Measurements from ENCODE around the gene CX3CL1. TPM values are rescaled to one million over a fixed set of nuclear protein-coding genes. Genes with fewer than 3 reads are reported as not detected.

Gene CX3CL1
- total RNA-seq, 4 donors from 2014 or later = 8.7 to 18.4 (median 15.4) TPM

- WGBS, 2 donors = 81 to 82% methylated on average over 4 of the region's 4 CpGs
- no peak for DNase-seq (ENCODE audit: low spot score in 2 of 2)
- no peak for TF ChIP-seq POLR2A (IDR thresholded peaks at IDR 0.05)
- H3K9me3 ChIP-seq = no peaks in the 10 kb centered on the region
- no peak overlapping the region for H3K4me3 ChIP-seq
- H3K27ac ChIP-seq = no peak overlapping the region
- H3K4me1 ChIP-seq = peaks cover 0 to 4% (median 0%) of the 10 kb centered on the region in 4 donors
- no peaks in the 10 kb centered on the region for H3K27me3 ChIP-seq
- H3K36me3 ChIP-seq = no peaks in the 10 kb centered on the region
These were observed 10.9 kb upstream of the CX3CL1 start for GRCh38 chr16:57361404-57361803.

GRCh38 chr16:57364143-57364542 lies 8.1 kb upstream of the CX3CL1 start:
- H3K36me3 ChIP-seq = no peaks in the 10 kb centered on the region
- no peaks in the 10 kb centered on the region for H3K9me3 ChIP-seq
- H3K4me1 ChIP-seq = no peaks in the 10 kb centered on the region
- TF ChIP-seq CTCF (IDR thresholded peaks at IDR 0.05) (no peak), EP300 (IDR thresholded peaks at IDR 0.05) (no peak), POLR2A (IDR thresholded peaks at IDR 0.05) (no peak)
- no peak overlapping the region for H3K27ac ChIP-seq
- DNase-seq (ENCODE audit: low spot score in 2 of 2) = no peak
- WGBS, 2 donors = 89 to 92% methylated on average over 3 of the region's 3 CpGs
- H3K4me3 ChIP-seq = no peak overlapping the region
- H3K27me3 ChIP-seq = no peaks in the 10 kb centered on the region

- H3K27me3 ChIP-seq = no peaks in the 10 kb centered on the region
- no peak for TF ChIP-seq POLR2A (IDR thresholded peaks at IDR 0.05)
- TF ChIP-seq CTCF (IDR thresholded peaks at IDR 0.05) = no peak
- TF ChIP-seq EP300 (IDR thresholded peaks at IDR 0.05) = no peak
- no peaks in the 10 kb centered on the region for H3K36me3 ChIP-seq
- H3K4me3 ChIP-seq = no peak overlapping the region
- H3K4me1 ChIP-seq = peaks cover 0 to 4% (median 0%) of the 10 kb centered on the region in 4 donors
- no peak for DNase-seq (ENCODE audit: low spot score in 2 of 2)
- 57 to 59% methylated on average over 6 of the region's 6 CpGs for WGBS, 2 donors
- H3K27ac ChIP-seq = no peak overlapping the region
- no peaks in the 10 kb centered on the region for H3K9me3 ChIP-seq
These were observed 5.7 kb upstream of the CX3CL1 start for GRCh38 chr16:57366544-57367040.

GRCh38 chr16:57367116-57367752 lies 5.1 kb upstream of the CX3CL1 start:
- H3K4me1 ChIP-seq = peaks cover 0 to 10% (median 2%) of the 10 kb centered on the region in 4 donors
- H3K27ac ChIP-seq = no peak overlapping the region
- no peaks in the 10 kb centered on the region for H3K27me3 ChIP-seq
- H3K36me3 ChIP-seq = no peaks in the 10 kb centered on the region
- WGBS, 2 donors = 72 to 78% methylated on average over 7 of the region's 7 CpGs
- TF ChIP-seq CTCF (IDR thresholded peaks at IDR 0.05) (no peak), EP300 (IDR thresholded peaks at IDR 0.05) (no peak), POLR2A (IDR thresholded peaks at IDR 0.05) (no peak)
- H3K9me3 ChIP-seq = no peaks in the 10 kb centered on the region
- no peak overlapping the region for H3K4me3 ChIP-seq
- no peak for DNase-seq (ENCODE audit: low spot score in 2 of 2)

GRCh38 chr16:57371494-57372371 lies 557 bp upstream of the CX3CL1 start:
- Histone ChIP-seq H3K27me3 (no peaks in the 10 kb centered on the region), H3K36me3 (no peaks in the 10 kb centered on the region), H3K27ac (peak overlapping the region; percentile 27 to 89 (median 66)), H3K9me3 (no peaks in the 10 kb centered on the region), H3K4me1 (peaks cover 0 to 33% (median 6%) of the 10 kb centered on the region in 4 donors), H3K4me3 (peak overlapping the region in 2 of 4 donors; percentile 33 to 52)
- DNase-seq (ENCODE audit: low spot score in 2 of 2) = no peak
- 57 to 63% methylated on average over 13 to 15 of the region's 15 CpGs for WGBS, 2 donors
- TF ChIP-seq POLR2A (IDR thresholded peaks at IDR 0.05) (no peak), EP300 (IDR thresholded peaks at IDR 0.05) (no peak)

Measured in tibial nerve (tissue), 4 donors.